Measurements from ENCODE around the gene ZNF497.
A peak's percentile ranks its signal among the peaks of the same experiment; 100 is the strongest.
"Not testable (repeated sequence)": the region's sequence is repeated elsewhere in the genome, so short reads cannot be mapped to it uniquely, and the experiment has no call there.

The ZNF497 gene

GRCh38 chr19:58366585-58367430, 4.3 kb upstream of the ZNF497 start:
- no peak for DNase-seq

GRCh38 chr19:58364146-58364545, 1.6 kb upstream of the ZNF497 start:
- DNase-seq, result no peak

GRCh38 chr19:58361900-58362271, 665 bp downstream of the ZNF497 start:
- DNase-seq, result peak; percentile 76

GRCh38 chr19:58357481-58358145, 4.9 kb downstream of the ZNF497 start:
- no peak for DNase-seq

- DNase-seq, result no peak
Measured at GRCh38 chr19:58356766-58357480, 5.6 kb downstream of the ZNF497 start.

GRCh38 chr19:58355908-58356765, 6.4 kb downstream of the ZNF497 start:
- DNase-seq, result peak; percentile 73

GRCh38 chr19:58355215-58355796, 7.2 kb downstream of the ZNF497 start:
- no peak for DNase-seq

GRCh38 chr19:58354478-58355030, 8.0 kb downstream of the ZNF497 start:
- DNase-seq, result no peak

- no peak for DNase-seq
Measured at GRCh38 chr19:58353717-58354477, 8.7 kb downstream of the ZNF497 start.

- DNase-seq, result no peak
Measured at GRCh38 chr19:58352760-58353671, 9.5 kb downstream of the ZNF497 start, which contains the start of gene A1BG. TSS of gene A1BG (minus strand) at chr19:58353492. CDS start at chr19:58353437, 55 bp downstream.

- DNase-seq, result no peak
Measured at GRCh38 chr19:58351990-58352755, 10.4 kb downstream of the ZNF497 start.

GRCh38 chr19:58351558-58351878, 11.0 kb downstream of the ZNF497 start:
- no peak for DNase-seq

GRCh38 chr19:58350871-58351557, 11.5 kb downstream of the ZNF497 start:
- DNase-seq, result no peak

- DNase-seq, result no peak
Measured at GRCh38 chr19:58350001-58350861, 12.3 kb downstream of the ZNF497 start.

- no peak for DNase-seq
Measured at GRCh38 chr19:58349590-58349989, 13.0 kb downstream of the ZNF497 start.

GRCh38 chr19:58348080-58348479, 14.5 kb downstream of the ZNF497 start:
- not testable (repeated sequence) for DNase-seq
